Midbrain (tissue), 1 donor: ENCODE results near the gene MYL10.

ENCODE experiments used
- DNase-seq: peaks from one replicate; lab custom pipeline; 2025; lab: John Stamatoyannopoulos, UW

The MYL10 gene

DNA sequence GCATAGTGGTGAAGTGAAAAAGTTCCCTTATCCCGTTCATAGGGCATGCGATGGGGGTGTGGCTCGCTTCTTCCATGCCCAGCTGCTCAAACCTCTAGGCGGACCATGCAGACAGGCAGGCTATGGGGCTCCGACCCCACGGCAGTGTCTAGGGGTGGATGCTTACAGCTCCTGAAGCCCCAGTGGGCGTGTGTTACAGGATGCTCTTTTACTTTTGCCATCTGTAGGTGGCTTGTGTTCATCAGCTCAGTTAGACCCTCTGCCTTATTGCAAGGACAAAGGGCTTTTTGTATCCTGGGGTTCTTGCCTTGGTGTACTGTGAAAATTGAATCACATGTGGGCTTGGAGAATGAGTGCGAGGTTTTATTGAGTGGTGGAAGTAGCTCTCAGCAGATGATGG lies at the start of gene MYL10:
MYL10 (minus strand) TSS at position 126 of the 400 bp plus-strand sequence. CDS start 178 bp downstream, outside the sequence.
- no peak for DNase-seq

DNA sequence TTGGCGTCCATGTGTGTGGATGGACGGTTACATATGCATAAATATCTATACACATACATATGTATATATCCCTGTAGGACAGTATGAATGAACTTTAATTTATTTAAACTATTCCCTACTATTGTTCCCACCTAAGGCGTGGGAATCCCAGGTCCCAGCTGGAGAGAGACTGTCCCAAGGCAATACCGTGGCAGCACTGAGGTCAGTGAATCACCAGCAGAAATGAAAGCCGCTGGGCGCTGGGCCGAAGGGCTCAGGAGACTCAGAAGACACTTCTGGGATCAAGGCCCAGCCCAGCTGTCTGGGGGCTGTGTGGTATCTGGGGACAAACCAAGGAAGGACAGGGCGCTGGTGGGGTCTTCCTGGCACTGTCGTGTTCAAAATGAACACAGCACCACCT lies 49.6 kb upstream of the MYL10 start:
- no peak for DNase-seq

DNA sequence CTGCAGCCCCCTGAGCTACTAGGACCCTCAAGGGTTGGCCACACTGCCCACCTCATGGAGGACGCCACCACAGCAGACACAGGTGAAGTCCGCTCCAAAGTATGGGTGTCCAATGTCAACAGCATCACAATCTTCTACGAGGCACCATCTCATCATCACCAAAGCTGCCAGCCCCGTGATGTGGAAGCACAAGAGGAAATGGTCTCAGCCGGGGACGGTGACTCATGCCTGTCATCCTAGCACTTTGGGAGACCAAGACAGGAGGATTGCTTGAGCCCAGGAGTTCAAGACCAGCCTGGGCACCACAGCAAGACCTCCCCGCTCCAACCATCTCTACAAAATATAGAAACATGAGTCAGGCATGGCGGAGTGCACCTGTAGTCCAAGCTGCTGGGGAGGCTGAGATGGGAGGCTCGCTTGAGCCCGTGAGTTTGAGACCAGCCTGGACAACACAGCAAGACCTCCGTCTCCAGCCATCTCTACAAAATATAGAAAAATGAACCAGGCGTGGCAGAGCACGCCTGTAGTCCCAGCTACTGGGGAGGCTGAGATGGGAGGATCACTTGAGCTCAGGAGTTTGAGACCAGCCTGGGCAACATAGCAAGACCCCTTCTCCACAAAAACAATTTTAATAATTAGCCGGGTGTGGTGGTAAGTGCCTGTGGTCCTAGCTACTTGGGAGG lies 48.8 kb upstream of the MYL10 start:
- DNase-seq, result no peak

DNA sequence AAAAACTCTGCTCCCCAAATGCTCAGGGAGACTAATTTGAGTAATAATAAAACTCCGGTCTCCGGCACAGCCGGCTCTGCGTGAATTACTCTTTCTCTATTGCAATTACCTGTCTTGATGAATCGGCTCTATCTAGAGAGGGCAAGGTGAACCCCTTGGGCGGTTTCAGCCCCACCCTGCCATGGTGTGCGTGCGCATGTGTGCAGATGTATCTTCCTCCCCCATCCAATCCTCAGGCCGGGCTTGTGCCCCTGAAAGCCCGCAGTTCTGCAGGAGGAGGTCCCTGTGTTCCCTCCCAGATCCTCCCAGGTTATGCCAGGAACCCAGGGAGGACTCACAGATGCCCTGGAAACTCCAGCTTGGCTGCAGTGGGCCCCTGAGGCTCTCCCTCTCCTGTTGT lies 48.3 kb upstream of the MYL10 start:
- no peak for DNase-seq

DNA sequence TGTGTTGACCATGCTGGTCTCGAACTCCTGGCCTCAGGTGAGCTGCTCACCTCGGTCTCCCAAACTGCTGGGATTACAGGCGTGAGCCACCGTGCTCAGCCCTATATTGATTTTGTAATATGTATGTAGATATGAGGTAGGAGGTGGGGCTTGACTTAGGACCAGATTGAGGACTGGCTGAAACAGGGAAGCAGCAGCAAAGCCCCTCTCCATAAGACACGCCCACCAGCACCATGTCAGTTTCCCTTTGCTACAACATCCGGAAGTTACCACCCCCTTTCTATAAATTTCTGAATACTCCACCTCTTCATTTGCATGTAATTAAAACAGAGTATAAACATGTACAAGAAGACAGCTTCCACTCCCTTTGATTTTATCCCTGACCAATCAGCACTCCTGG lies 47.9 kb upstream of the MYL10 start:
- no peak for DNase-seq

GRCh38 chr7:101676062-101676598 lies 47.0 kb upstream of the MYL10 start:
- DNase-seq, result no peak

DNA sequence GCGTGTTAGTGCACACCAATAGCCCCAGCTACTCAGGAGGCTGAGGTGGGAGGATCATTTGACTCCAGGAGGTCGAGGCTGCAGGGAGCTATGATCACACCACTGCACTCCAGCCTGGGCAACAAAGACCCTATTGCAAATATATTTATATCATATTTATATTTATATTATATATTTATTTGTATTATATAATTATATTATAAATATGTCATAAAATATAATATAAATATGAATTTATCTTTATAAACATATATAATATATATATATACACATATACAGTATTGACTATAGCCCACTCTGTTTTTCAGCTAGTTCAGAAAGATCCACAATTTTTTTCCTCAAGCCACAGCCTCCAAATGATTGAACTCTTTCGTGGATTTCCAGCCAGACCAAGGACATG lies 45.3 kb upstream of the MYL10 start:
- no peak for DNase-seq

DNA sequence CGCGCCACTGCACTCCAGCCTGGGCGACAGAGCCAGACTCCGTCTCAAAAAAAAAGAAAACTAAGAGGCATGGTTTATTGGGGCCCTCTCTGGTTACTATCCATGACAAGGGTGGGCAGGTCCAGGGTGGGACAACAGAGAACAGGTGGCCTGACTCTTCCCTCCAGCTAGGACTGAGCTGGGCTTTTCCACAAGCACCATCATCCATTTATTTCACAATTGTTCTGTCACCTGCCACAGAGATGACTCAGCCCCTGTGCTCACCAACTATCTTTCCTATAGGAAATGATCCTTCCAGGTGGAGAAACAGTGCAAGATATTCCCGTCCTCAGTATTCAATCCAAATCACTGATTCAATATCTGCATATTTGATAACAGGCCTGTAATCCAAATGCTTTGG lies 44.9 kb upstream of the MYL10 start:
- no peak for DNase-seq

DNA sequence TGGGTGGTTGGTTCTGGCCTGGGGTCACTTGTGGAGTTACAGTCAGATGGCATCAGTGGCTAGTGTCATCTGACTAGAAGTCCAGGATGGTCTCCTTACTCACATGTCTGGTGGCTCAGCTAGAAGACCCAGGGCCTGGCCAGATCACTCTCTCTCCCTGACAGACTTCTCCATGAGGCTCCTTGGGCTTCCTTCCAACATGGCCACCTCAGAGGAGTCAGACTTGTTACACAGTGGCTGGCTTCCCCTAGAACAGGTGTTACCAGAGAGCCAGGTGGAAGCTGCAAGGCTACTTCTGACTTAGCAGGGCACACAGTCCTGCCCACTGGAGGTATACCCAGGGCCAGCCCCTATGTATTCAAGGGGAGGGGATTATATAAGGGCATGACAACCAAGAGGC lies 44.2 kb upstream of the MYL10 start:
- no peak for DNase-seq

DNA sequence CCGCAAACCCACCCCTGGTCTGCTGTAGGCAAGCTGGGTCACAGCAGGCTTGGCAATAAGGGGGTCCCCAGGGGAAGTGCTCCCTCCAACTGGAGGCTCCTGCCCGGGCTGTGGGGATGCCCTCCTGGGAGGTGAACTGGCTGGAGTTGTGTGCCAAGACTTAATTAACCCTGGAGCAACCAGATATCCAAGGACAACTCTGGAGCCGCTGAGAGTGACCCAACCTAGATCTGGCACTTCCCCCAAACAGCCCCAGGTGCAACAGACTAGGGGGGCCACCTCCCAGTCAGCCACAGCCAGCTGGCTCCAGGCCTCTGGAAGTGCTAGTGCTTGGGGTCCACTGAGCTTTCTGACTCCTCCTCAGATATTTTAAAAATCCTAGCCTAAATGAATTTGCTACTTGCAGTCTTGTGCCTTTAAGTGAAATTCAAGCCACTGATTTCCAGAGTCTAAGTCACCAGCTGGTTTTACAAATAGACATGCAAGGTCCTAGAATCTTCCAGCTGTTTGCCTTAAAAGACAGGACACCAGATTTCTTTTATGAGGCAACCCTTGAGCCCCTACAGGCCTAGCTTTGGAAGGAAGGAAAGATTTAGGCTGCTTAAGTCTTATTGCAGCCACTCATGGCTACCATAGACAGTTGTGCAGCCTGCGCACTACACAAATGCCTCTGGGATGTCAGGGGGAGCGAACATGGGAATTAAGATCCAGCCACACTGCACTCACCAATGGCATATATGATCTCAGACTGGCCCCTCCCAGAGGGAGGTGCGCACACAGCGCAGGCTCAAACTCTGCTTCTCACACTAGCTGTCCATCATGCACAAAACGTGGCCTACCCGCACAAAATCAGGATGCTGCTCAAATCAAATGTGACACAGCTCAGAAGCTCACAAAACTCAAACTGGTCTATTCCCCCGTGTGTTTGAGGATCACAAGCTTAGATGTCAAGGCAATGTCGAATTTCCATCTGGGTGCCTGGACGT lies 42.6 kb upstream of the MYL10 start:
- DNase-seq, result no peak

DNA sequence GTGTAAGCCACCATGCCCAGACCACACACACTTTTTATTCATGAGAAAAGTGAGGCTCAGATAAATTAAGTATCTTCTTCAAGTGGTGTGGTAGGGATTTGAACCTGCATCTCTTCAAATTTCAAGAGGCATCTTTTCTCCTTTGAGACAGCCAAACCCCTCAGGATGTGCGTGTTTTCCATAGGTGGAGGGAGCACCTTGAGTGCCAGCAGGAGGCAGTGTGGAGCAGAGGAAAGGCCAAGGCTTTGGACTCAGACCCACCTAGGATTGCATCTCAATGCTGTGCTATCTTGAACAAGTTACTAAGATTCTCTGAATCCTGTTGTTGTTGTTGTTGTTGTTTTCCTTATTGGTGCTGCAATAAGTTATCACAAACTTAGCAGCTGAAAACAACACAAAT lies 40.2 kb upstream of the MYL10 start:
- no peak for DNase-seq

GRCh38 chr7:101668726-101669125 lies 39.6 kb upstream of the MYL10 start:
- DNase-seq, result no peak

DNA sequence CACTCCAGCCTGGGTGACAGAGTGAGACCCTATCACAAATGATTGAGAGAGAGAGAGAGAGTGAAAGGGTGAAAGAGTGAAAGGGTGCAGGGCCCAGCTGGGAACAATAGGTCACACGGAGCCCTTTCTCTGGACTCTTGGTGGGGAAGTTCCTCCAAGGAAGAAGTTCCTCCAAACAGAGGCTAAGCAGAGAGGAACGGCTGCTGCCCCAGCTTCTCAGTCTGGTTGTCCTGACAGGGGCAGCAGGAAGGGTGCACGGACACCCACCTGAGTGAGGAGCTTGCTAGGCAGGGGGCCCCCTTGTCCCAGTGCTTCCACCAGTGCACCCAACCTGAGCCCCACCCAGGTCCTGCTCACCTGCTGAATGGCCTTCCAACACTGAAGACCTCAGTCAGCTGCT lies 38.8 kb upstream of the MYL10 start:
- DNase-seq, result no peak

GRCh38 chr7:101667399-101667798 lies 38.3 kb upstream of the MYL10 start:
- no peak for DNase-seq

GRCh38 chr7:101666741-101667140 lies 37.6 kb upstream of the MYL10 start:
- no peak for DNase-seq

- no peak for DNase-seq
These were observed 37.2 kb upstream of the MYL10 start for GRCh38 chr7:101666293-101666692.

DNA sequence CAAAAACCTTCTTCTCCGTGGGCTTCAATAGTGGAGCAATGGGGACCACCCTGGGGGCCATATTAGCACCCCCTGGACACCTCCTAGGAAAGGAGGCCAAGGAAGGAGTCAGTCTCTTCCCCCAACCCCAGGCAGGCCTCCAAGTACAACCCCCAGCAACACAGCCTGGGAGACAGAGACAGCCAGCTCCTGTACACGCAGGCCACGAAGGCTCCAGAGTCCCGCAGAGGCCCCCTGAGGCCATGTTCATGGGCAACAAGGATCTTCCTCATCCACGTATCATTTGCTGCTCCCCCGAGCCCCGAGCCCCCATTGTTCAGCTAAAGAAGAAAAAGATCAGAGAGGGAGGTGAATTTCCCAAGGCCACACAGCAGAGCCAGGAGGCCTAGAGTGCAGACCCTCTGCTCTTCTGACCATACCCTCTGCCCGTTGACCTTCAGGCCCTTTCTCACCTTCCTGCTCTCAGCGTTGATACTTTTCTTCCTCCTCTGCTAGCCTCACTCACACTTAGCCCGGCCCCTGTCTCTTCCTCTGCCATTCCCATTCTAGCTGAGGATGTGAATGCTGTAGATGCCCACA lies 35.9 kb upstream of the MYL10 start:
- no peak for DNase-seq

- no peak for DNase-seq
These were observed 35.3 kb upstream of the MYL10 start for GRCh38 chr7:101664436-101664835.

DNA sequence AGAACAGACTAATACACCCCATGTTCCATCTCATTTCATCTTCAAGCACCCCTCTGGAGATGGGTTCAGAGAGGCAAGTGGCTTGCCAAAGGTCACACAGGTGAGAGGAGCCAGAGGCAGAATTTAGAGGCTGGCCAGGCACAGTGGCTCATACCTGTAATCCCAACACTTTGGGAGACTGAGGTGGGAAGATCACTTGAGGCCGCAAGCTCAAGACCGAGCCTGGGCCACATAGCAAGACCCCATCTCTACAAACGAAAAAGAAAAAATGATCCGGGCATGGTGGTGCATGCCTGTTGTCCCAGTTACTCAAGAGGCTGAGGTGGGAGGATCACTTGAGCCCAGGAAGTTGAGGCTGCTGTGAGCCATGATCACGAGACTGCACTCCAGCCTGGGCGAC lies 34.7 kb upstream of the MYL10 start:
- no peak for DNase-seq

GRCh38 chr7:101662447-101662998 lies 33.4 kb upstream of the MYL10 start:
- no peak for DNase-seq

DNA sequence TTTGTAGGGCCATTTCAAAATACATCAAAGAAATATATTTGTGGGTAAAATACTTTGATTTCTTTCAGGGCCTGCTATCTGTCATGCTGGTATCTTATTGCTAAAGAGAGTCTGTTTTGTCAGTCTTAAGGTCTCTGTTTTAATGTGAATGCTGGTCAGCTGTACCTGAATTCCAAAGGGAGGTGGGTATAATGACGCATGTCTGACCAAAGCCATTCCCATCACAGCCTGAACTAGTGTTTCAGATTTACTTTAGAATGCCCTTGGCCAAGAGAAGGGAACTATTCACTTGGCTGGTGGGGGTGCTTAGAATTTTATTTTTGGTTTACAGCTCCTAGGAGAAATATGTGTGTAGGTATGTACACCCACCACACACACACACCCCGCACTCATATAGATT lies 30.6 kb upstream of the MYL10 start:
- no peak for DNase-seq

GRCh38 chr7:101657171-101657570 lies 28.1 kb upstream of the MYL10 start:
- no peak for DNase-seq
